Measurements from ENCODE around the gene OLFM4.
"Not testable (repeated sequence)": the region's sequence is repeated elsewhere in the genome, so short reads cannot be mapped to it uniquely, and the experiment has no call there.

The OLFM4 gene

GRCh38 chr13:53007872-53008271 is 20.7 kb upstream of the OLFM4 start:
- Histone ChIP-seq H3K27me3 (replicated peaks; ENCODE audit: control insufficient read depth, insufficient read depth, low read length) (no peaks in the 10 kb centered on the region), H3K36me3 (ENCODE audit: control insufficient read depth, insufficient read depth, low read length) (no peaks in the 10 kb centered on the region), H3K4me3 (replicated peaks; ENCODE audit: low read depth, low read length) (no peak overlapping the region)
- DNase-seq (ENCODE audit: extremely low read depth, insufficient read length): no peak
- no peak for TF ChIP-seq CTCF (IDR thresholded peaks at IDR 0.05; ENCODE audit: insufficient read depth, low read length, poor library complexity, severe bottlenecking)

- Histone ChIP-seq H3K4me3 (replicated peaks; ENCODE audit: low read depth, low read length) (no peak overlapping the region), H3K27me3 (replicated peaks; ENCODE audit: control insufficient read depth, insufficient read depth, low read length) (no peaks in the 10 kb centered on the region), H3K36me3 (ENCODE audit: control insufficient read depth, insufficient read depth, low read length) (no peaks in the 10 kb centered on the region)
- no peak for DNase-seq (ENCODE audit: extremely low read depth, insufficient read length)
- no peak for TF ChIP-seq CTCF (IDR thresholded peaks at IDR 0.05; ENCODE audit: insufficient read depth, low read length, poor library complexity, severe bottlenecking)
Observed at GRCh38 chr13:53010374-53011105, 18.1 kb upstream of the OLFM4 start.

- H3K27me3 ChIP-seq (replicated peaks; ENCODE audit: control insufficient read depth, insufficient read depth, low read length): no peaks in the 10 kb centered on the region; the same call in 1 of the 2 replicates
- no peak for DNase-seq (ENCODE audit: extremely low read depth, insufficient read length)
- no peak overlapping the region for H3K4me3 ChIP-seq (replicated peaks; ENCODE audit: low read depth, low read length)
- no peaks in the 10 kb centered on the region for H3K36me3 ChIP-seq (ENCODE audit: control insufficient read depth, insufficient read depth, low read length)
- TF ChIP-seq CTCF (IDR thresholded peaks at IDR 0.05; ENCODE audit: insufficient read depth, low read length, poor library complexity, severe bottlenecking): no peak
Observed at GRCh38 chr13:53012707-53013106, 15.9 kb upstream of the OLFM4 start.

GRCh38 chr13:53013113-53013512 is 15.5 kb upstream of the OLFM4 start:
- H3K36me3 ChIP-seq (ENCODE audit: control insufficient read depth, insufficient read depth, low read length): no peaks in the 10 kb centered on the region
- H3K4me3 ChIP-seq (replicated peaks; ENCODE audit: low read depth, low read length): no peak overlapping the region
- TF ChIP-seq CTCF (IDR thresholded peaks at IDR 0.05; ENCODE audit: insufficient read depth, low read length, poor library complexity, severe bottlenecking): no peak
- no peak for DNase-seq (ENCODE audit: extremely low read depth, insufficient read length)
- H3K27me3 ChIP-seq (replicated peaks; ENCODE audit: control insufficient read depth, insufficient read depth, low read length): no peaks in the 10 kb centered on the region; the same call in 1 of the 2 replicates

- H3K27me3 ChIP-seq (replicated peaks; ENCODE audit: control insufficient read depth, insufficient read depth, low read length); DNase-seq (ENCODE audit: extremely low read depth, insufficient read length): not testable (repeated sequence)
Observed at GRCh38 chr13:53014018-53014417, 14.6 kb upstream of the OLFM4 start.

GRCh38 chr13:53014495-53015443 is 13.8 kb upstream of the OLFM4 start:
- no peak for TF ChIP-seq CTCF (IDR thresholded peaks at IDR 0.05; ENCODE audit: insufficient read depth, low read length, poor library complexity, severe bottlenecking)
- Histone ChIP-seq H3K4me3 (replicated peaks; ENCODE audit: low read depth, low read length) (no peak overlapping the region), H3K36me3 (ENCODE audit: control insufficient read depth, insufficient read depth, low read length) (no peaks in the 10 kb centered on the region), H3K27me3 (replicated peaks; ENCODE audit: control insufficient read depth, insufficient read depth, low read length) (no peaks in the 10 kb centered on the region; the same call in 1 of the 2 replicates)
- no peak for DNase-seq (ENCODE audit: extremely low read depth, insufficient read length)

More at GRCh38 chr13:53014018-53014417, 14.6 kb upstream of the OLFM4 start:
- H3K36me3 ChIP-seq (ENCODE audit: control insufficient read depth, insufficient read depth, low read length); H3K4me3 ChIP-seq (replicated peaks; ENCODE audit: low read depth, low read length): not testable (repeated sequence)

Measured in GM06990 (cell line).